GM19193 (cell line): ENCODE data around the gene CUL5.

Experiments
- POLR2A ChIP-seq: IDR thresholded peaks from 4 replicates; pipeline ENCODE4 v1.6.1; 2011; ENCODE audit not compliant: insufficient read depth, insufficient read length; ENCODE audit errors: extremely low read depth

Gene CUL5

DNA sequence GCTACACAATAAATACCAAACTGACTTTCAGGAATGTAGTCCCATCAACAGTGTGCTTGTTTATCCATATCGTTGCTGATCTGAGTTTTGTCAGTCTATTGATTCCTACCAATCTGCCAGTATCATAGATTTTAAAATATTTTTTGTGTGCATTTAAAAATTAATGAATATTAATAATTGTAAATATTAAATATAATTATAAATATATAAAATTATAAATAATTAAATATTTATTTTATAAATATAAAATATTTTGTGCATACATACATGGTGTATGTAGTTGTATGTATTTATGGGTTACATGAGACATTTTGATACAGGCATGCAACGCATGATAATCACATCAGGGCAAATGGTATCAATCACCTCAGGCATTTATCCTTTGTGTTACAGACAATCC is 53.6 kb downstream of the CUL5 start:
- TF ChIP-seq POLR2A: no peak

DNA sequence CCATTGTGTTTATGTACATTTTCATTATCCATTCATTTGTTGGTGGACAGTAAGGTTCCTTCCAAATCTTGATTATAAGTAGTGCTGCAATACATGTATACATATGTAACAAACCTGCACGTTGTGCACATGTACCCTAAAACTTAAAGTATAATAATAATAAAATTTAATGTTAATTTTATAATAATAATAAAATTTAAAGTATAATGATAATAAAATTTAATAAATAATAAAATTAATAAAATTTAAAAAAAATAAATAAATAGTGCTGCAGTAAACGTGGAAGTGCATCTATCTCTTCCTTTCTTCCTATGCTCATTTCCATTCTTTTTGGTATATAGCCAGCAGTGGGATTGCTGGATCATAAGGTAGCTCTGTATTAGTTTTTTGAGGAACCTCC is 54.7 kb downstream of the CUL5 start:
- no peak for TF ChIP-seq POLR2A

DNA sequence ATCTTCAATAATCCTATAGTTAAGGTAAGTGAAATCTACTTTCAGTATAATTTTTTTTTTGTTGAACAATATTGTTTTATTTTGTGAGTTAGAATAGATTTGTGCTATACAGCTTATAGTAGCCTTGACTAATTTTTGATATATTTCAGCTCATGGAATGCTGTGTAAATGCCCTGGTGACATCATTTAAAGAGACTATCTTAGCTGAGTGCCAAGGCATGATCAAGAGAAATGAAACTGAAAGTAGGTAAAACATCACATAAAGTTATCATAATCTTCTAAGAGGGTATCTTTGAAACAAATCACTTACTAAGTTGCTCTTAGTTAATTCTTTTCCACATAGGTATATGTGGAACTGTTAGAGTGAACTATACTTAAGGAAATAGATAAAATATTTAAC is 61.2 kb downstream of the CUL5 start:
- TF ChIP-seq POLR2A: no peak

DNA sequence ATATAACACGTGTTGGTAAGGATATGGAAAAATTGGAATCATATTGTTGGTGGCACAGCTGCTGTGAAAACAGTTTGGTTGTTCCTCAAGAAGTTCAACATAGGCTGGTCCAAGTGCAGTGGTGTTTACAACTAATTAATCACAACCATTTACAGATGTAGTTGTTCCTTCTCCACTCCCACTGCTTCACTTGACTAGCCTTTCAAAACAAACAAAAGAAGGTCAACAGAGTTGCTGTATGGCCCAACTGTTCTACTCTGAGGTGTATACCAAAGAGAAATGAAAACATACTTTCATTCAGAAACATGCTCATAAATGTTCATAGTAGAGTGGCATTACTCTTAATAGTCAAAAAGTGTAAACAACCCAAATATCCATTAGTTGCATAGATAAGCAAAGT is 76.1 kb downstream of the CUL5 start:
- no peak for TF ChIP-seq POLR2A

DNA sequence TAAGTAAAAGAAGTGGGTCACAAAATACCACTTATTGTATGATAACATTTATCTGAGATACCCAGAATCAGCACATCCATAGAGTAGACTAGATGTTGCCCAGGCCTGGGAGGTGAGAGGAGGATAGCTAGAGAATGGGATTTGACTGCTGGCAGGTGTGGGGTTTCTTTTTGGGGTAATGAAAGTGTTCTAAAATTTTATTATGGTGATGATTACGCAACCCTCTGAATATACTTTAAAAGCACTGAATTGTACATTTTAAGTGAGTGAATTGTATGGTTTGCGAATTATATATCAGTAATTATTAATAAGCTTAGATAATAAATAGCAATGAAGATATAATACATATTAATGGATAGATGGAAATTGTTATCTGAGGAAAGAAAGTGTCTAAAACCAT is 77.0 kb downstream of the CUL5 start:
- TF ChIP-seq POLR2A: no peak

DNA sequence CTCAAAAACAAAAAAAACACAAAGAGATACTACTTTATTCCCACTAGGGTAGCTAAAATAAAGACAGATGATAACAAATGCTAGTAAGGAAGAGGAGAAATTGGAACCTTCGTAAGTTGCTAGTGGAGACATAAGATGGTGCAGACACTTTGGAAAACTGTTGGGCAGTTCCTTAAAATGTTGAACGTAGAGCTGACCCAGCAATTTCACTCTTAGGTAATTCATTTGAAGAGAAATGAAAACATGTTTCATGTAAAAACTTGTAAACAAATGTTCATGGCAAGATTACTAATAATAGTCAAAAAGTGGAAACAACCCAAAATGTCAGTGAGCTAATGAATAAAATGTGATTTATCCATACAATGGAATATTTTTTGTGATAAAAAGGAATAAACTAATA is 83.4 kb downstream of the CUL5 start:
- no peak for TF ChIP-seq POLR2A

DNA sequence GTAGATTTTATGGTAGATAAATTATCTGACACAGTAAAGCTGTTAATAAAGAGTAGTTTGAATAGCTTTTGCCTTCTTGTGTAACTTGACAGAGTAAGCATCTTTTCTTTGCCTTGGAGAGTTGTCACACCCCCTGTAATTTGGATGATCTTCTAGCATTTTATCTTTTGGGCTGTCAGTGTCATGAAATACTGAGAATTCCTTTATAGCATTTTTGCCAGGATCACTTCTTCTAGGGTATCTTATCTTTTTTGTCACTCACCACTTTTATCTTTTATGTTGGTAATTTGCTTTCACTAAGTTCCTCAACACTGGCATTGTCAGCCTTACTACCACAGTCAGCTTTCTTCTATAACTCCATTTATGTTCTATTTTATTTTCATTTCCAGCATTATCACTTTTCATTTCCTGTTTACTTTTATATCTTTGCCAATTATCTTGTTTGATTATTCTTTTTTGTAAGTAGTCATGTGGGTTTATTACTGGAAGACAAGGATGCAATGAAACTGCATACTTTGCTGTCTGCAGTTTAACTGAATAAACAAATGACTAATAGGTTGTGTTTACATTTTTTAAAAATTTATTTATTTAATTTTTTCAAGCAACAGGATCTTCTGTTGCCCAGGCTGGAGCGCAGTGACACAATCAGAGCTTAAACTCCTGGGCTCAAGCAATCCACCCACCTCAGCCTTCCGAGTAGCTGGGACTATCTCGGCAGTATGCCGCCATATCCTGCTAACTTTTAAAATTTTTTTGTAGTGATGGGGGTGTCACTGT is 84.6 kb downstream of the CUL5 start:
- TF ChIP-seq POLR2A: no peak

DNA sequence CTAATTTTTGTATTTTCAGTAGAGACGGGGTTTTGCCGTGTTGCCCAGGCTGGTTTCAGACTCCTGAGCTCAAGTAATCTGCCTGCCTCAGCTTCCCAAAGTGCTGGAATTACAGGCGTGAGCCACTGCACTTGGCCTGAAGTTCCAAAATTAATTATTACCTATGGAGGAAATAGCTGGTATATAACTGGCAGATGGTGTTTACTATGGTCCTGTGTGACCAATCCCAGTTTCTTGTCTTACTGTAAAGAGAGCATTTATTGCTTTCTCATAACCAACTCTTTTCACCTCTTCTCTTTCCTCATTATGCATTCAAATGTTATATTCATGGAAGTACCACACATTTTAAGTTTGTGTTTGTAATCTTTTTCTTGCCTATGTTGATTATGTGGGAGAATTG is 88.5 kb downstream of the CUL5 start:
- TF ChIP-seq POLR2A: no peak

DNA sequence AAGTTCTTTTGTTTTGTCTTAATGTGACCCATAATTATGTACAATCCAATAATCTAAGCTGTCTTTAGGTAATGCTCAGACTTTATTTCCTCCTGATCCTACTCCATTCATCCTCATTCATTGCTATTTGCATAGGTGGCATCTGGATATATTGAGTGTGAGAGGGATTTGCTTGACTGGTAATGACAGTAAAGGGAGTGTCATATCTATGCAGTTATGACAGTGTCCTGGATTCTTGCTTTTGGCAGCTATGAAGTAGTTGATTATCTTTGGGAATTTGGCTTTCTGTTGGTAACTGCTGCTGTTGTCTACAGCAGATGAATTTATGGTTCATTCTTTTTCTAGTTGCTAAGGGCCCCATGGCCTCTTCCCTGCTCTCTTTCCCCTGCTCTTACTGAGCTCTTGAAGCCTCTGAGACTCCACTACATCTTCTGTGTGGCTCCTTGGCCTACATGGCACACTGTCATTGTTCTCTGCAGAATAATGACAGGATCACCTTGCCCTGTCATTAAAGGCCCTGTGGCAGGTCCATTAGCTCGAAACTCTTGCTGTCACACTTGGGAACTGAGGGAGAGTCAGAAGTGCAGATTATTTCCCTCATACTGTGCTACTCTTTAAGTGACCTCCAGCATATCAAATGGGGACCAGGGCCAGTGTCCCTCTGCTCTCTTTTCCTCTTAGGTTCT is 92.5 kb downstream of the CUL5 start:
- TF ChIP-seq POLR2A: no peak

DNA sequence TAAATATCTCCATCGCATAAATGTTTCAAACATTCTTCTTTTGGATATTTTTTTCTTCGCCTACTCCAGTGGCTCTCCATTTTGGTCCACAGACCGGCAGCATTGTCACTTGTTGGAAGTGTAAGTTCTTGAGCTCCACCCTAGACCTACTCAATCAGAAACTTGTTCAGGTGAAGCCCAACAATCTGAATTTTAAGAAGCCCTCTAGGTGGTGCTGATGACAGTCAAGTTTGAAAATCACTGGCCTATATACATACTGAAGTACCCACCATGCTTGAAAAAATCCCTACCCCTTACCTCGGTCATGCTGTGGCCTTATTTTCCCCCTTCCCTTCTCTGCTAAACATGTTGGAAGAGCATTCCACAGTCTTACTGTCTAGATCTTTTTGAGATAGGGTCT is 102.4 kb downstream of the CUL5 start:
- no peak for TF ChIP-seq POLR2A

DNA sequence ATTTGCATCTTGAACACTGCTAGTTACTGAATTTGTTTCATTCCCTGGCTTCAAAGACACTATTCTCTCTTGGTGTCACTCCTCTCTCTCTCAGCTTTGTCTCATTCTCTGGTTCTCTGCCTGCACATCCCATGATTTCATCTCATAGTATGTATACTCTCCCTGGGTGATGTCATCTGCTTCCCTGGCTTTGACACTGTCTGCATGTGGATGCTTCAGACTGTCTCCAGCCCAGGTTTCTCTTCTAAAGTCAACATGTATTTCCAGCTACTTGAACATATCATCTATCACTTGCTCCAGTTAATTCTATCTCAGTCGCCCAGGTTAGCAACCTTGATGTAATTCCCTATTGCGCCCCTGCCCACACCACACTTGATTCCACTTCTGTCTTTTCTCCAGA is 103.4 kb downstream of the CUL5 start:
- no peak for TF ChIP-seq POLR2A

DNA sequence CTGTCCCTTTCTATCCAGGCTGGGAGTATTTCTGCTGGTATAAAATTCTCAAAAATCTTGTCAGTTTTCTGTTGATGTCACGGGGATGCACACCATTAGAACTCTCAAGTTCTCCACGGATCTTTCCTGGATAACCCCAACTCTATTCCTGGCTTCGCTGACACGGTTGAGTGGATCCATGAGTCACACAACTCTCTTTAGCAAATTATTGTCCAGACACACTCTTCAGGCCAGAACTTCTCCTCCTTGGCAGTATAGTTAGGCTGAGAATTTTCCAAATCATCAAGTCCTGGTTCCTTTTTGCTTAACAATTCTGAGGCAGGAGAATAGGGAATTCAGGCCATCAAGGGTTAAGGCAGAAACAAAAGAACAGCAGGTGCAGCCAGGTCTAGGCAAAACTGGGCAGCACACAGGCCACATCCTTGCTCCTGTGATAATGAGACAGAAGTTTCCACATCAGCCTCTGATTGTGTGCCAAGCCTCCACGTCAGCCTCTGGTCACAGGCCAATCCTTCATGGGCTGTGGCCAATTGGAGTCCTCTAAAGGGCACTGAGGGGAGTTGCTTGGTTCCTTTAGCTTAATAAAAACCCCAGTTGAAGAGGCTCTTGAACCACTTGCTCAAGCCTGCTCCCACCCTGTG is 106.9 kb downstream of the CUL5 start:
- no peak for TF ChIP-seq POLR2A

DNA sequence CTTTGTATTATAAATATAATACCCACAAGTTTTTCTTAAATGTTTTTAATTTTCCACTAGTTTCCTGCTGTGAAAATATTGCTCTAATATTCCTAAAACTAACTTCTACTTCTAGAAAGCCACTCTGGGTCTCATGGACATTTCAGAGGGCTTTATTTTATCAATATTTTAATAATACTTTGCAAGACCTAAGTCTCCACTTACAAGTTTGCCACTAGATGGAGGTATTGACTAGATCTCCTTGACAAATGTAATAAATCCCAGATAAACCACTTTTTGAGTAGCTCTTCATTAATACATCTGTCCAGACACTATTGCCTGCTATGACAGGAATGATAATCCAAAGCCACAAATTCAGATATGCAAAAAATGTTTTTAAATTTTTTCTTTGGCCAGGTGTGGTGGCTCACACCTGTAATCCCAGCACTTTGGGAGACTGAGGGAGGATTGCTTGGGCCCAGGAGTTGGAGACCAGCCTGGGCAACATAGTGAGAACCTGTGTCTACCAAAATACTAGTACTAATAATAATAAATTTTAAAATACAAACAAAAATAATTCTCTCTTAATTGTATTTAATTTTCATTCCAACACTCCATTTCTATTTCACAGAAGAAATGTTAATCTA is 109.2 kb downstream of the CUL5 start:
- no peak for TF ChIP-seq POLR2A

DNA sequence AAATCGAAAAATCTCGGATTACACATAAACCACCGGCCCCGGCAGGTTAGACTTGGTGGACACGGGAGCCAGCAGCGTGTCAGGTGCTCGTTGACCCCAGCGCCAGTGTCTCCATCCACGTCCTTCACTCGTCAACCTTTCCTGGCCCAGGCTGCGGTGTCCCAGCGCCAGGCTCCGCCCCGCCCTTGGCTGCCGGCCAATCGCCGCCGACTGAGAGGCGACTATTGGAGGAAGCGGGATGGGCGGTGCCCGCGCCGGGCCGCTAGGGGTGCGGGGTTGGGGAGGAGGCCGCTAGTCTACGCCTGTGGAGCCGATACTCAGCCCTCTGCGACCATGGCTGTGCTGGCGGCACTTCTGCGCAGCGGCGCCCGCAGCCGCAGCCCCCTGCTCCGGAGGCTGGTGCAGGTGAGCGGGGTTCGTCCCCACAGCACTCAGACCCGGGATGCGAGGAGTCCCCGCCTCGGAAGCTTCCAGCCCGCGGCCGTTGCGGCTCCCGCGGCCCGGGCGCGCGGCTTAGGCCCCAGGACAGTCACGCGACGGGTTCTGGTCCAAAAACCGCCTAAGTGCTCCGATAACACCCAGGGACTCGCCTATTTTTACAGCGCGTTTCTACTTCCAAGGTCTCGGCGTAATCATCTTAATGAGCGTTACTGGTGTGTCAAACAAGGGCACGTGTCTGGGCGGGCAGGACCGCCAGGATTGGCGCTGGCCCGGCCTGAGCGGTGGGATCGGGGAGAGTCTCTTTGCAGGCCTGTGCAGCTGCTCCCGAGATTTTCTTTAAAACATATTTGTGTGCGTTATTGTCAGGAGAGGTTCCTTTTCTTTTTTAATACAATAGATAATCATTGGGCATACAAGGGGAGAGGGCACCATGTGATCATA is 112.8 kb downstream of the CUL5 start, which contains the start of gene ACAT1:
Gene ACAT1, plus strand, starts transcription at position 294 of the 882 bp plus-strand sequence. Its CDS starts 40 bp downstream, at position 334.
- peak; percentile 86 for TF ChIP-seq POLR2A
